Measurements from ENCODE around the gene ADAMTS8.

The ADAMTS8 gene, protein sequence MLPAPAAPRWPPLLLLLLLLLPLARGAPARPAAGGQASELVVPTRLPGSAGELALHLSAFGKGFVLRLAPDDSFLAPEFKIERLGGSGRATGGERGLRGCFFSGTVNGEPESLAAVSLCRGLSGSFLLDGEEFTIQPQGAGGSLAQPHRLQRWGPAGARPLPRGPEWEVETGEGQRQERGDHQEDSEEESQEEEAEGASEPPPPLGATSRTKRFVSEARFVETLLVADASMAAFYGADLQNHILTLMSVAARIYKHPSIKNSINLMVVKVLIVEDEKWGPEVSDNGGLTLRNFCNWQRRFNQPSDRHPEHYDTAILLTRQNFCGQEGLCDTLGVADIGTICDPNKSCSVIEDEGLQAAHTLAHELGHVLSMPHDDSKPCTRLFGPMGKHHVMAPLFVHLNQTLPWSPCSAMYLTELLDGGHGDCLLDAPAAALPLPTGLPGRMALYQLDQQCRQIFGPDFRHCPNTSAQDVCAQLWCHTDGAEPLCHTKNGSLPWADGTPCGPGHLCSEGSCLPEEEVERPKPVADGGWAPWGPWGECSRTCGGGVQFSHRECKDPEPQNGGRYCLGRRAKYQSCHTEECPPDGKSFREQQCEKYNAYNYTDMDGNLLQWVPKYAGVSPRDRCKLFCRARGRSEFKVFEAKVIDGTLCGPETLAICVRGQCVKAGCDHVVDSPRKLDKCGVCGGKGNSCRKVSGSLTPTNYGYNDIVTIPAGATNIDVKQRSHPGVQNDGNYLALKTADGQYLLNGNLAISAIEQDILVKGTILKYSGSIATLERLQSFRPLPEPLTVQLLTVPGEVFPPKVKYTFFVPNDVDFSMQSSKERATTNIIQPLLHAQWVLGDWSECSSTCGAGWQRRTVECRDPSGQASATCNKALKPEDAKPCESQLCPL

DNA sequence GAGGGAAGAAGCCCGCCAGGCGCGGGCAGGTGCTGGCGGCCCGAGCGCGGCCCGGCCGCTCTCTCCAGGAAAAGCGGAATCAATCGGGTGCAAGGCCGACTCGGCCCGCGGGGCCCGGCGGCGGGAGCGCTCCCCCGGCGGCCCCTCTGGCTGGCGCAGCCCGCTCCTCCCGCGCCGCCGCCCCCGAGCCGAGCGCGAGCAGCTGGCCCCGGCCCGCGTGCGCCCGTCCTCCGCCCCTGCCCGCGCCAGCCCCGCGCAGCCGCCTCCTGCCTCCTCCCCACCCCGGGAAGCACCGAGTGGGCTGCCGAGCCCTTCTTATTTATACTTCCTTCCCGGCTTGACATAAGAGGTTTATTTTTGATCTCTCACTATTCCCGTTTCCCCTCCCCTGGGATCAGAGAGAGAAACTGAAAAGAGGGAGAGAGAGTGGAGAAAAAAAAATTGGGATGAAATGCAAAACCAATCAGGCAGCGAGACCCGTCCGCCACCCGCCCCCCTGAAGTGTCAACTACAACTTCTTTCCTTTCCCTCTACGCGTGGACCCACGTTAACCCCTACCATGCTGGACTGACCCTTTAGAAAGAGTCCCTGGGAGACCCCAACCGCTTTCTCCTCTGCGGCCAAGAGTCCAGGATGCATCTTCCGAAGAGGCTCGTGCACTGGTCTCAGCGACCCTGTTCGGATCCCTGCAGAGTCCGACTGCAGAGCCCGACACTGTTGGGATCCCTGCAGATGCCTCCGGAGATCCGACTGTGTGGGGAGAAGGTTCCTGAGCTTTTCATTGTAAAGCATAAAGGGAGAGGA is at the start of gene ADAMTS8:
Gene ADAMTS8 (minus strand): TSS at position 294 of the 804 bp plus-strand sequence. CDS start 323 bp downstream, outside the sequence.
- DNase-seq: peak in 1 of 2 experiments; percentile 20

DNA sequence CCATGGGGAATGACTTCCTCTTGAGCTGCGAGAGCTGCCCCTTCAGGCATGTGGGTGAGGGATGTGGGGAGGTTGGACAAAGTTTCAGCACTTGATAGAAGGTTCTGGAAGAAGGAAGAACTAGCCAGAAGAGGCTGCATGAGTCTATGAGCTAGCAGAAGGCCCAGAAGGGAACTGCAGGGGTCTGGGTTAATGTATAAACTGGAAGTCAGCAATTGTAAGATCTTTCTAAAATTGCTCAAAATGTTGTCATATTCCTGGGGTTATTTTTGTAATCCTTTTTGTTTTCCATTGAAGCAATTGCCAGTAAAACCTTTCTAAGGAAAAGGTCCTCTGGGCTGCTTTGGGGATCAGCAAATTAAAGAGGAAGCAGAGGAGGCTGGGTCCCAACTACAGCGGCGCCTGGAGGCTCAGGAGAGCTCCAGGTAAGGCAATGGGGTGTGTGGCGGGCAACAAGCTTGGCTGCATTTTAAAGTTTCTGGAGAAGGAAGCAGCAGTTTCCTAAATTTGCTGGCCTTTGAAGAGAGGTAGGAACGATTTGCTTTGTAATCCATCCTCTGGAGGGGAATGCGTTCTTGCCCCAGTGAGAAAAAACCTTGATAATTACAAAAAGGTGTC is 49.3 kb upstream of the ADAMTS8 start:
- DNase-seq: no peak

GRCh38 chr11:130476922-130477491 is 48.6 kb upstream of the ADAMTS8 start:
- no peak for DNase-seq

DNA sequence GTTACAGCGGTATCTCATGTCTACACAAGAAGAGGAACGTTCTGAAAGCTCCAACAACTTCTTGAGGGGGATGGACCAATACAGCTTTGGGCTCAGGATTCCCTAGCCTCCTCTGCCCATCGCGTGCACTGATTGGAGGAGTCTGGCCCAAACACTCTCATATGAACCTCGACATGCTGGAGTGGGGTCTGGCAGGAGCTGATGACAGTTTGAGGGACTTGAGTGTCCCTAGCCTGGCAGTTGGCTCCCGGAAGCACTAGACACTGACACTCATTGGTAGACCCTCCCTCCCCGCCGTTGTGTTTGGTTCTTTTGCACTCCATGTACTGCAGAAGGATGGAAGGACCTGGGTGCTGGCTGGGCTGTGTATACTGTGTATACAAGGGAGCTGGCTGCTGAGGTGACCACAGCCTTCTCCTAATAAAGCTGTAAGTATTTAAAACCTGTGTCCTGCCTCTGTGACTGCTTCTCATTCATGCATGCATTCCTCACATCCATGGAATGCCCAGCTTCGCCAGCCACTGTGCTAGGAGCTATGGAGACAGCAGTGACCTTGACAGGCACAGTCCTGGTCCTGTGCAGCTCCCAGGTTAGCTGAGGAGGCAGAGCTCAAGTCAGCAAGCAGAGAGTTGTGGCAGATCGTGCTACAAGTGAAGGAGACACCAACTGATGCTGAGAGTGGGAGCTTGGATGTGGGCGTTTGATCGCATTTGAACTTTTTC is 48.0 kb upstream of the ADAMTS8 start:
- no peak for DNase-seq

DNA sequence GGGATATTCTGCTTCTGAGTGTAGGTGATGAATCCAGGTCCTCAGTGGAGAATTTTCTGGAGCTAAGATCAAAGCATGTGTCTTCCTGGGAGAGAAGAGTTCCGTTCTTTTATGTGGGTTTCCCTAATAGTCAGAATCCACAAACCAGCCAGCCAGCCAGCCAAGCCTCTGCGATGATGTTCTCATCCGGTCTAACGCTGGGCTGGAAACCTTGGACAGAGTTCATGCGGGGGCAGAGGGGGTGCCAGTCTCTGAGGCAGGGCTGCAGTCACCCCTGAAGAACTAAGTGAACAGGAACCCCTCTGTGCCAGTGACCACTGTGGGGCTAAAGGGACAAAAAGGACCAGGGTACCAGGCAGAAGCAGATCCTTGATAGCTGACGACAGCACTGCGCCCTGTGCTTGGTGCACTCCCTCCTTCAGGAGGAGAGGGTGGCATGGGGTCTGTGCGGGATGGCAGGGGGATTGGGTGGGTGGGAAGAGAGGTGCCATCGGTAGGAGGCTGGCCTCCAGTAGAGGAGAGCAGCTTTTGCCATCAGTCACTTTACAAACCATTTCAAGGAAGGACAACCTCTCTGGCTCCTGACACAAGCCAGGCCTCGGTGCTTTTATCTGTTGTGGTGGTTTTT is 47.1 kb upstream of the ADAMTS8 start:
- no peak for DNase-seq

DNA sequence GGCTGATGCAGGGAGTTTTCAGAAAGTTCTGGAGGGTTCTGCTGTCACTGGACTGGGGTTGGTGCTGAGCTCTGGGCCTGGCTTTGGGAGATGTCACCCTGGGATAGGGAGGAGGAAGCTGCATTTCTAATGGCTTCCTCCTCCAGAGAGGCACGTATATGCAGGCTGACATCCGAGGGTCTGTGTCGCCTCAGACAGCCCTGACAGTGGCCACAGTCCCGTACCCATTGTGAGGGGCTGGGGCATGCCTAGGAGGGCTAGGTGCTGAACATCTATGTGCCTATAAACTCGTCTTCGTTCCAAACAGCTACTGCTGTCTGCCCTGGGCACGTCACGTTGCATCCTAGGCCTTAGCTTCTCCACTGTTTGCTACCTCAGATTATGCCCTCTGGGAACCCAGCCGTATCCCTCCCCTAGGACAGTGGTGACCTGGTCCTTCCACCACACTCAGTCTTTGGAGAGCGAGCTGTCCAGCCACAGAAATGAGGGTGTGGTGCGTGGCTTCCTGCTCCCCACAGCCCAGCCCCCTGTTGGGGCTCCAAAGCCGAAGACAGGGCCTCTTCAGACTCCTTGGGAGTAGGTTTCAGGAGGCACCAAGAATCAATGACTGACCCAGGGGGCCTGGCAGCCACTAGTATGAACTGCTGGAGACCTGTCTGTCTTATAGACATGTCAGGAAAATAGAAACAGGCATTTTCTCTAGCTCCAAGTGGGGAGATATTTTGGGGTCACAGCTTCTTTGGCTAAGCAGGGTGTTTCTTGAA is 46.4 kb upstream of the ADAMTS8 start:
- DNase-seq: no peak

GRCh38 chr11:130473795-130474377 is 45.5 kb upstream of the ADAMTS8 start:
- no peak for DNase-seq

- DNase-seq: no peak
Observed at GRCh38 chr11:130473056-130473794, 44.8 kb upstream of the ADAMTS8 start.

DNA sequence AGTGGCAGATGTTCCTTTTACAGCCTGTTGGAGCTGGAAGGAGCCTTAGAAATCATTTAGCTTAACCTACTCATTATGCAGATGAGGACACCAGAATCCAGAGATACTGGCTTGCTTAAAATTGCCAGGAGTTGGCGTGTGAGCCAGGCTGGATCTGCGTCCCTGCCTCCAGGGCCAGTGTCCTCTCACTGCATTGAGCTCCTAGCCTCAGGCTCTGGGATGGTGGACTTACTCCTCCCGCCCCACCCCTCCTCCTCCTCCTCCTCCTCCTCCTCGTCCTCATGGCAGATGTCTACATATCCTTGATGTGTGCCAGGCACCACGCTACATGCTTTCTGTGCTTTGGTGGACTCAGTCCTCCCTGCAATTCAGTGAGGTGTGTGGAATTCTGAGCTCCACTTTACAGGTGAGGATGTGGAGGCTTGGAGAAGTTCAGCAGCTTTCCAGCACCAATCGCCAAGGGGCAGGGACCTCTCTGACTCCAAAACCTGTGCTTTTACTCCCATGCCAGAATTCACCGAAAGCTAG is 44.1 kb upstream of the ADAMTS8 start:
- no peak for DNase-seq

DNA sequence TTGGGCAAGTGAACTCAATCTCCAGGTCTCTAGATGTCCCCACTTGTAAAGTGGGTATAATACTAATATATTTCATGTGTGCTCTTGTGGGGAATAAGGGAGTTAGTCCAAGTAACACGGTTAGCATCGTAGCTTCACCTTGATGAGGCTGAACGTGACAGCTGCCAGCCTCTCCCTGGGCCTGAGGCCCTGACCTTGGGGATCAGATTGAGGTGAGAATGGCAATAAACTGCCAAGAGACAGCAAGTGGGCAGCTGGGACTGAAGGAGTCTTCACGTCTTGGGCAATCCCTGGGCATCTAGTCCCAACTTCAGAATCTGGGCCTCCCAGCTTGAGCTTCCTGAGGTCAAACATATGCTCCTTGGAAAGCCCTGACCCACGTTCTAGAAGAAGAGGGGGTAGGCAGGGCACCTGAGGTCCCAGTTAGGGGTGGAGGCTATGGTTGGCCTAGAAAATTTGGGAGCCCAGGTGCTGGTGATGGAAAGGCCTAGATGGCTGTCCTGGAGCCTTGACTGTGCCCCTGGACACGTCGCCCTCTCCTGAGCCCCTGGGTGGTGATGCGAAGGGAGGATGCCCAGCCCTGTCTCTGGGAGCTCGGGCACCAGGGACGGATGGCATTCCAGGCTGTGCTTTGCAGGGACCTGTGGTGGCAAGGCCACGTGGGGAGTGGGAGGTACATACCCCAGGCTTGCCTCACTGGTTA is 43.5 kb upstream of the ADAMTS8 start:
- no peak for DNase-seq

- no peak for DNase-seq
Observed at GRCh38 chr11:130470832-130471706, 42.7 kb upstream of the ADAMTS8 start.

DNA sequence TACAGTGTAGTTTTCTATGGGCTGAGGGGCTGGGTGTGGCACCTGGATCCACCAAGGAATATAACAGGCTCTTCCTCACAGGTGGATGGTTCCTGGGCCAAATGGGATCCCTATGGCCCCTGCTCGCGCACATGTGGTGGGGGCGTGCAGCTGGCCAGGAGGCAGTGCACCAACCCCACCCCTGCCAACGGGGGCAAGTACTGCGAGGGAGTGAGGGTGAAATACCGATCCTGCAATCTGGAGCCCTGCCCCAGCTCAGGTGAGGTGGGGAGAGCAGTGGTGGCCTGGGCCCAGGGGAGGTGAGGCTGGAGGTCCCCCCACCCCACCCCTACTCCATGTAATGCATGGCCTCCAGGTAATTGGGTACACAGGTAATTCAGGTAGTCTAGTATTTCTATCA is 40.8 kb upstream of the ADAMTS8 start:
- no peak for DNase-seq

GRCh38 chr11:130467116-130467900 is 38.9 kb upstream of the ADAMTS8 start:
- DNase-seq: no peak

GRCh38 chr11:130465263-130465662 is 36.9 kb upstream of the ADAMTS8 start:
- DNase-seq: no peak

- DNase-seq: no peak
Observed at GRCh38 chr11:130464291-130464812, 35.9 kb upstream of the ADAMTS8 start.

- no peak for DNase-seq
Observed at GRCh38 chr11:130462931-130463330, 34.5 kb upstream of the ADAMTS8 start.
